Activated effector memory CD4-positive, alpha-beta T cell treated with anti-CD3 and anti-CD28 coated beads, Interleukin-2, amount 50 U/mL, for 16 hours (primary cell): ENCODE measurements around the gene SIGLEC11.
"Not testable (repeated sequence)": the region's sequence is repeated elsewhere in the genome, so short reads cannot be mapped to it uniquely, and the experiment has no call there.

Experiments used
- DNase-seq: peaks from one replicate; pipeline ENCODE4 v3.0.0-alpha.2; 2020

Gene SIGLEC11

GRCh38 chr19:49978324-49978723, 17.4 kb upstream of the SIGLEC11 start:
- no peak for DNase-seq

- DNase-seq, result no peak
These were observed 16.9 kb upstream of the SIGLEC11 start for GRCh38 chr19:49977881-49978280.

- no peak for DNase-seq
These were observed 16.1 kb upstream of the SIGLEC11 start for GRCh38 chr19:49977076-49977475.

- no peak for DNase-seq
These were observed 15.5 kb upstream of the SIGLEC11 start for GRCh38 chr19:49976496-49976895.

- no peak for DNase-seq
These were observed 14.1 kb upstream of the SIGLEC11 start for GRCh38 chr19:49975051-49975450.

- DNase-seq, result no peak
These were observed 13.0 kb upstream of the SIGLEC11 start for GRCh38 chr19:49973987-49974386.

- DNase-seq, result no peak
These were observed 11.9 kb upstream of the SIGLEC11 start for GRCh38 chr19:49972841-49973240.

- no peak for DNase-seq
These were observed 11.0 kb upstream of the SIGLEC11 start for GRCh38 chr19:49971991-49972411.

GRCh38 chr19:49969355-49969754, 8.4 kb upstream of the SIGLEC11 start:
- not testable (repeated sequence) for DNase-seq

- DNase-seq, result no peak
These were observed 7.4 kb upstream of the SIGLEC11 start for GRCh38 chr19:49968279-49968922.

- DNase-seq, result not testable (repeated sequence)
These were observed 1.1 kb downstream of the SIGLEC11 start for GRCh38 chr19:49959892-49960291.

GRCh38 chr19:49958596-49958995, 2.4 kb downstream of the SIGLEC11 start:
- not testable (repeated sequence) for DNase-seq

- DNase-seq, result not testable (repeated sequence)
These were observed 2.8 kb downstream of the SIGLEC11 start for GRCh38 chr19:49958144-49958543.

- no peak for DNase-seq
These were observed 3.6 kb downstream of the SIGLEC11 start for GRCh38 chr19:49957262-49957915.

- no peak for DNase-seq
These were observed 4.9 kb downstream of the SIGLEC11 start for GRCh38 chr19:49956115-49956495.

- no peak for DNase-seq
These were observed 6.0 kb downstream of the SIGLEC11 start for GRCh38 chr19:49954933-49955332.

- peak; percentile 46 for DNase-seq
These were observed 6.7 kb downstream of the SIGLEC11 start for GRCh38 chr19:49954092-49954829.

- DNase-seq, result no peak
These were observed 7.6 kb downstream of the SIGLEC11 start for GRCh38 chr19:49953416-49953815.

- peak; percentile 31 for DNase-seq
These were observed 8.1 kb downstream of the SIGLEC11 start for GRCh38 chr19:49952906-49953305.

- DNase-seq, result no peak
These were observed 8.5 kb downstream of the SIGLEC11 start for GRCh38 chr19:49952479-49952836.

GRCh38 chr19:49951806-49952478, 9.0 kb downstream of the SIGLEC11 start:
- peak; percentile 55 for DNase-seq

GRCh38 chr19:49950956-49951526, 9.9 kb downstream of the SIGLEC11 start:
- DNase-seq, result peak; percentile 58

- peak; percentile 2 for DNase-seq
These were observed 10.4 kb downstream of the SIGLEC11 start for GRCh38 chr19:49950590-49950948.
